GM12878 (cell line): ENCODE measurements around the gene LSM10. TPM values are rescaled to one million over a fixed set of nuclear protein-coding genes. Genes with fewer than 3 reads are reported as not detected.

Source experiments
- ATAC-seq: fragments of 200-7000 bp; cut with Tn5 transposase; 3 replicates; pipeline ENCODE4 v1.9.1; 2020; ENCODE audit warnings: mild to moderate bottlenecking, moderate library complexity
- BruUV-seq: library from RNA; stranded (reverse); fragments of 400-500 nt; replicated peaks from 2 replicates; lab custom pipeline; 2021; lab: Mats Ljungman, UMichigan
- CTCF ChIA-PET: fragments of 300-600 bp; sonication (Branson Sonifier 250); formaldehyde crosslinking; extraction: SDS; loops from one replicate; lab custom pipeline; 2021; ENCODE audit warnings: inconsistent platforms; lab: Yijun Ruan, JAX
- POLR2A ChIA-PET: fragments of 350-600 bp; formaldehyde crosslinking; extraction: SDS; loops from one replicate; lab custom pipeline; 2021; ENCODE audit warnings: inconsistent platforms; lab: Charles Lee
- RAD21 ChIA-PET: fragments of 300-600 bp; sonication (Branson Sonifier 250); formaldehyde crosslinking; loops from one replicate; lab custom pipeline; 2023; ENCODE audit warnings: antibody characterized with exemption; ENCODE audit not compliant: unreplicated experiment; lab: Charles Lee
- SMC1A ChIA-PET: fragments of 300-600 bp; sonication (Branson Sonifier 250); formaldehyde crosslinking; loops from one replicate; lab custom pipeline; 2023; ENCODE audit not compliant: unreplicated experiment, uncharacterized antibody; lab: Charles Lee
- DNase-seq: peaks from one replicate; pipeline ENCODE4 v3.0.0-alpha.2; 2011; ENCODE audit warnings: low read depth, low spot score
- FAIRE-seq: peaks from 3 replicates; lab custom pipeline; 2011; peaks lifted over from hg19 to GRCh38; lab: Jason Lieb, UNC
- H2AFZ ChIP-seq: 2 replicates; pipeline ENCODE4 v1.6.0; 2011; ENCODE audit warnings: low read depth, low read length, control low read depth; ENCODE audit not compliant: control insufficient read depth
- H3K27ac ChIP-seq: 2 replicates; pipeline ENCODE4 v1.5.1; 2011; ENCODE audit warnings: control low read depth; ENCODE audit not compliant: control insufficient read depth, insufficient read depth
- H3K27me3 ChIP-seq, 2 experiments: replicated peaks in 1 of 2; 2 replicates each; pipeline versions ENCODE4 v1.6.0 to v1.6.1; 2011; ENCODE audit warnings: low read length in 1 of 2; ENCODE audit not compliant: control insufficient read depth in 2 of 2, insufficient read depth in 2 of 2
- H3K36me3 ChIP-seq, 2 experiments: 2 replicates each; pipeline ENCODE4 v1.5.1; 2011; ENCODE audit warnings: low read length in 1 of 2; ENCODE audit not compliant: control insufficient read depth in 2 of 2, insufficient read depth in 2 of 2
- H3K4me1 ChIP-seq: 2 replicates; pipeline ENCODE4 v1.6.1; 2011; ENCODE audit warnings: mild to moderate bottlenecking, low read length, moderate library complexity, mixed read lengths; ENCODE audit not compliant: control insufficient read depth, insufficient read depth
- H3K4me2 ChIP-seq: 2 replicates; pipeline ENCODE4 v1.6.0; 2011; ENCODE audit warnings: control low read depth; ENCODE audit not compliant: control insufficient read depth, insufficient read depth
- H3K4me3 ChIP-seq: fragments of 200-600 bp; sonication (generic); 2 replicates; pipeline ENCODE4 v1.5.1; 2016
- H3K79me2 ChIP-seq: 2 replicates; pipeline ENCODE4 v1.6.0; 2011; ENCODE audit warnings: low read length; ENCODE audit not compliant: control insufficient read depth, insufficient read depth
- H3K9ac ChIP-seq: 2 replicates; pipeline ENCODE4 v1.8.0; 2011; ENCODE audit warnings: low read length, control low read depth, mixed read lengths; ENCODE audit not compliant: control insufficient read depth, insufficient read depth
- H3K9me3 ChIP-seq: replicated peaks from 3 replicates; pipeline ENCODE4 v1.5.1; 2011; ENCODE audit warnings: mild to moderate bottlenecking, low read length; ENCODE audit not compliant: control insufficient read depth, insufficient read depth
- H4K20me1 ChIP-seq: 2 replicates; pipeline ENCODE4 v1.6.0; 2011; ENCODE audit not compliant: control insufficient read depth, insufficient read depth
- BHLHE40 ChIP-seq, 2 experiments: fragments of 450-650 bp in 1 of 2; IDR thresholded peaks; 2 replicates each; pipeline ENCODE4 v1.6.1; 2011 to 2017; ENCODE audit warnings: low read depth in 2 of 2, borderline replicate concordance in 1 of 2, improper control_type of control experiment in 1 of 2, low read length in 1 of 2, mild to moderate bottlenecking in 1 of 2
- ETV6 ChIP-seq, 2 experiments: fragments of 450-650 bp in 1 of 2; IDR thresholded peaks in 1 of 2; conservative IDR thresholded peaks in 1 of 2; 2 replicates each; pipeline ENCODE4 v1.6.1; 2014; ENCODE audit warnings: antibody characterized with exemption in 1 of 2, borderline replicate concordance in 1 of 2, low read depth in 1 of 2, mild to moderate bottlenecking in 1 of 2, moderate library complexity in 1 of 2
- FOXM1 ChIP-seq: IDR thresholded peaks from 2 replicates; pipeline ENCODE4 v1.6.1; 2012; ENCODE audit warnings: low read depth, mild to moderate bottlenecking, inconsistent platforms, low read length, moderate library complexity
- HDAC6 ChIP-seq: fragments of 200-600 bp; sonication (generic); IDR thresholded peaks from one replicate; pipeline ENCODE4 v1.8.0; 2017; ENCODE audit warnings: antibody characterized with exemption; ENCODE audit not compliant: unreplicated experiment
- IKZF1 ChIP-seq: fragments of 450-650 bp; conservative IDR thresholded peaks from 2 replicates; pipeline ENCODE4 v1.6.1; 2017; ENCODE audit warnings: antibody characterized with exemption, mild to moderate bottlenecking
- NR2C1 ChIP-seq: fragments of 450-650 bp; IDR thresholded peaks from 2 replicates; pipeline ENCODE4 v1.6.1; 2017; ENCODE audit warnings: antibody characterized with exemption, mild to moderate bottlenecking, moderate library complexity
- SKIL ChIP-seq: fragments of 450-650 bp; IDR thresholded peaks from 2 replicates; pipeline ENCODE4 v1.6.1; 2017; ENCODE audit warnings: mild to moderate bottlenecking, low read depth, inconsistent platforms; ENCODE audit not compliant: poor library complexity, severe bottlenecking
- SREBF1 ChIP-seq: IDR thresholded peaks from 2 replicates; pipeline ENCODE4 v1.6.1; 2012; ENCODE audit warnings: mild to moderate bottlenecking, low read length
- WGBS: methylation state at CpG from one replicate; pipeline ENCODE4 v1.1.6; 2016; ENCODE audit warnings: low lambda C conversion rate; ENCODE audit not compliant: insufficient replicate concordance, insufficient coverage; ENCODE audit errors: missing lambda C conversion rate; 5-methylcytosine and 5-hydroxymethylcytosine counted together
- in situ Hi-C: fragments of 300-500 bp; cut with MboI; formaldehyde crosslinking; loops from 9 replicates; pipeline ENCODE4 v1.14.3; 2018; ENCODE audit warnings: mixed read lengths
- intact Hi-C: fragments of 100-400 bp; cut with micrococcal nuclease; formaldehyde crosslinking; loops from one replicate; pipeline ENCODE4 v1.14.2; 2022; ENCODE audit not compliant: unreplicated experiment
- polyA plus RNA-seq, 11 experiments: library from polyadenylated mRNA; depleted of rRNA in 4 of 11; unstranded in 6 of 11; stranded (reverse) in 5 of 11; fragments of >200 nt; fragmentation: Nextera tagmentation in 4 of 11; fragmentation: Illumina TruSeq in 1 of 11; extraction: Ambion mirVana in 4 of 11; extraction: Trizol in 1 of 11; gene quantifications; 1 replicate in 1 of 11; 2 replicates in 10 of 11; pipeline versions ENCODE4 v1.2.1 to v1.2.3, GENCODE V29; 2011 to 2016; ENCODE audit warnings: inconsistent platforms in 2 of 11, missing spikeins in 2 of 11, low read depth in 1 of 11
- total RNA-seq, 4 experiments: library from RNA; depleted of rRNA in 3 of 4; stranded (reverse); fragments of >200 nt in 3 of 4; fragmentation: Illumina TruSeq in 1 of 4; extraction: Trizol in 1 of 4; gene quantifications; 2 replicates each; pipeline versions ENCODE4 v1.2.1 to v1.2.3, GENCODE V29; 2013 to 2021
- TF ChIP-seq, protein P1 (sequence below): IDR thresholded peaks from 2 replicates; pipeline ENCODE4 v1.6.1; 2011; ENCODE audit warnings: low read depth, low read length, improper control_type of control experiment, borderline replicate concordance
- TF ChIP-seq, protein P2 (sequence below): fragments of 450-650 bp; IDR thresholded peaks from 2 replicates; pipeline ENCODE4 v1.6.1; 2017; ENCODE audit warnings: borderline replicate concordance

The LSM10 gene
- total and polyA plus RNA-seq, 10 of the 15 experiments (the other 5 are each of a cell fraction or from before 2014, with no cell fraction given), result 13.1 to 103 (median 57.5) TPM

DNA sequence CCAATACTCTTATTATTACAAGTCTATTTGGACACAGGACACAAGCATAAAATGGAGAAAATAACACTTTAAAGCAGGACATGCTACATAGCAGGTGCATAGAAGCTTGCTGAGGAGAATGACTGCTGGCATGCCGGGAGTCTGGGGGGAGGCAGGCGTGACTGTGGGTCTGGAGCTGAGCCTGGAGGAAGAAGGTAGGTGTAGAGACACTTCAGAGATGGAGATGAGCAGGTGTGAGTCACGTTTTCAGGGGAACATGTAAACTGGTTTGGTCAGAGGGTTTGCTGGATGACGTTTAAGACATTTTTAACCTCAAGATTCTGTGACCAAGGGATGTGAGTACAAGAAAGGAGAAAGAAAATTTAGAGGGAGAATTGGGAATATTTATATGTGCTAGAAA lies 28.1 kb upstream of the LSM10 start:
- in situ Hi-C loops (no loop called here), intact Hi-C loops (no loop called here)
- DNase-seq, result no peak
- no peaks in the 10 kb centered on the region for H3K9me3 ChIP-seq
- no peak overlapping the region for H3K27ac ChIP-seq
- ChIA-PET CTCF (interaction anchor here (1.0 to 5.0 kb wide), 3 partner anchors 25 to 84 kb away, joined by 4 to 50 read pairs (median 4); partner anchors contain the start of gene OSCP1), RAD21 (interaction anchor here (0.5 kb wide), 1 partner anchor 9 kb away, joined by 3 read pairs; no protein-coding TSS in a partner anchor), SMC1A (no interaction called here), POLR2A (no interaction called here)
- no peak for TF ChIP-seq FOXM1
- TF ChIP-seq BHLHE40 (IDR thresholded peaks at IDR 0.05; ENCODE audit: borderline replicate concordance in 1 of 2, low read depth in 2 of 2, low read length in 1 of 2), result 0 out of 4 replicates have a peak, but pooled peaks of 1 of the 2 experiments have one; percentile 22
- H3K4me2 ChIP-seq, result no peak overlapping the region
- no peak overlapping the region for H3K9ac ChIP-seq
- H3K4me3 ChIP-seq, result no peak overlapping the region
- H3K79me2 ChIP-seq, result no peaks in the 10 kb centered on the region
- no TSS peak for BruUV-seq
- no peak for FAIRE-seq
- no peak overlapping the region for H2AFZ ChIP-seq
- H3K27me3 ChIP-seq, result no peaks in the 10 kb centered on the region
- no peaks in the 10 kb centered on the region for H3K36me3 ChIP-seq
- ATAC-seq, result no peak
- H3K4me1 ChIP-seq, result peaks cover under 1% of the 10 kb centered on the region; the same call in 1 of the 2 replicates
- H4K20me1 ChIP-seq, result no peaks in the 10 kb centered on the region
- 28% methylated on average over 4 of the region's 4 CpGs for WGBS

- FAIRE-seq (no peak), DNase-seq (no peak), ATAC-seq (no peak)
- Histone ChIP-seq H3K9me3 (no peaks in the 10 kb centered on the region), H3K4me3 (no peak overlapping the region), H3K4me2 (no peak overlapping the region), H3K36me3 (no peaks in the 10 kb centered on the region), H4K20me1 (no peaks in the 10 kb centered on the region), H3K79me2 (no peaks in the 10 kb centered on the region), H3K4me1 (peaks cover 6% of the 10 kb centered on the region; the same call in 1 of the 2 replicates), H3K27me3 (no peaks in the 10 kb centered on the region), H2AFZ (no peak overlapping the region), H3K27ac (no peak overlapping the region), H3K9ac (no peak overlapping the region)
- ChIA-PET POLR2A (interaction anchor here (1.1 to 1.5 kb wide), 4 partner anchors 24 to 115 kb away, joined by 3 to 4 read pairs (median 3); partner anchors contain the start of genes LSM10 and STK40), SMC1A (interaction anchor here (0.6 to 1.9 kb wide), 17 partner anchors 16 to 272 kb away, joined by 3 to 15 read pairs (median 4); partner anchors contain the start of genes EVA1B and TRAPPC3), RAD21 (interaction anchor here (0.5 to 4.6 kb wide), 12 partner anchors 13 to 272 kb away, joined by 3 to 37 read pairs (median 3); partner anchors contain the start of genes EVA1B and TRAPPC3), CTCF (interaction anchor here (0.7 to 5.0 kb wide), 15 partner anchors 17 to 325 kb away, joined by 3 to 50 read pairs (median 4); partner anchors contain the start of gene MAP7D1)
- BruUV-seq, result no TSS peak
- WGBS, result 74% methylated on average over 7 of the region's 7 CpGs
- intact Hi-C loops, result loop anchor here (2.0 to 5.0 kb wide), 2 partner anchors 273 to 324 kb away; partner anchors contain the start of gene TRAPPC3
- in situ Hi-C loops, result loop anchor here (5.0 kb wide), 1 partner anchor 74 kb away; no protein-coding TSS in a partner anchor
- TF ChIP-seq SKIL (no peak), ETV6 (conservative IDR thresholded peaks at IDR 0.05 in 1 of 2, IDR thresholded peaks at IDR 0.05 in 1 of 2; ENCODE audit: borderline replicate concordance in 1 of 2, low read depth in 1 of 2) (no peak), IKZF1 (no peak), HDAC6 (no peak), SREBF1 (no peak), NR2C1 (no peak)
- TF ChIP-seq, protein P1, sequence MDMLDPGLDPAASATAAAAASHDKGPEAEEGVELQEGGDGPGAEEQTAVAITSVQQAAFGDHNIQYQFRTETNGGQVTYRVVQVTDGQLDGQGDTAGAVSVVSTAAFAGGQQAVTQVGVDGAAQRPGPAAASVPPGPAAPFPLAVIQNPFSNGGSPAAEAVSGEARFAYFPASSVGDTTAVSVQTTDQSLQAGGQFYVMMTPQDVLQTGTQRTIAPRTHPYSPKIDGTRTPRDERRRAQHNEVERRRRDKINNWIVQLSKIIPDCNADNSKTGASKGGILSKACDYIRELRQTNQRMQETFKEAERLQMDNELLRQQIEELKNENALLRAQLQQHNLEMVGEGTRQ, result no peak
- TF ChIP-seq, protein P2, sequence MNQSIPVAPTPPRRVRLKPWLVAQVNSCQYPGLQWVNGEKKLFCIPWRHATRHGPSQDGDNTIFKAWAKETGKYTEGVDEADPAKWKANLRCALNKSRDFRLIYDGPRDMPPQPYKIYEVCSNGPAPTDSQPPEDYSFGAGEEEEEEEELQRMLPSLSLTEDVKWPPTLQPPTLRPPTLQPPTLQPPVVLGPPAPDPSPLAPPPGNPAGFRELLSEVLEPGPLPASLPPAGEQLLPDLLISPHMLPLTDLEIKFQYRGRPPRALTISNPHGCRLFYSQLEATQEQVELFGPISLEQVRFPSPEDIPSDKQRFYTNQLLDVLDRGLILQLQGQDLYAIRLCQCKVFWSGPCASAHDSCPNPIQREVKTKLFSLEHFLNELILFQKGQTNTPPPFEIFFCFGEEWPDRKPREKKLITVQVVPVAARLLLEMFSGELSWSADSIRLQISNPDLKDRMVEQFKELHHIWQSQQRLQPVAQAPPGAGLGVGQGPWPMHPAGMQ, result no peak
Measured at GRCh38 chr1:36421649-36422048, 23.9 kb upstream of the LSM10 start.
